UCSD-AML1 (cell line): Measurements from ENCODE around the gene SPRR1B.
"Not testable (repeated sequence)": the region's sequence is repeated elsewhere in the genome, so short reads cannot be mapped to it uniquely, and the experiment has no call there.

Source experiments
- DNase-seq: peaks from one replicate; lab custom pipeline; 2025; ENCODE audit not compliant: unreplicated experiment; lab: John Stamatoyannopoulos, UW

Gene SPRR1B

GRCh38 chr1:153030895-153031294 is at the start of gene SPRR1B:
Gene SPRR1B (plus strand): TSS chr1:153031203. CDS start chr1:153032346, 1,143 bp downstream.
- no peak for DNase-seq

GRCh38 chr1:152982076-152982475 is 48.9 kb upstream of the SPRR1B start:
- no peak for DNase-seq

GRCh38 chr1:152983234-152983633 is 47.8 kb upstream of the SPRR1B start:
- no peak for DNase-seq

- no peak for DNase-seq
These were observed 47.3 kb upstream of the SPRR1B start, which contains the start of gene SPRR1A for GRCh38 chr1:152983743-152984142. Gene SPRR1A (plus strand): TSS chr1:152984081. CDS start chr1:152985231, 1,150 bp downstream.

- DNase-seq: no peak
These were observed 44.4 kb upstream of the SPRR1B start for GRCh38 chr1:152986578-152986977.

- no peak for DNase-seq
These were observed 37.8 kb upstream of the SPRR1B start for GRCh38 chr1:152993186-152993585.

- DNase-seq: no peak
These were observed 35.2 kb upstream of the SPRR1B start for GRCh38 chr1:152995842-152996241.

- DNase-seq: no peak
These were observed 34.2 kb upstream of the SPRR1B start for GRCh38 chr1:152996633-152997400.

GRCh38 chr1:152997901-152998300 is 33.1 kb upstream of the SPRR1B start:
- DNase-seq: no peak

GRCh38 chr1:152998476-152998875 is 32.5 kb upstream of the SPRR1B start:
- DNase-seq: no peak

GRCh38 chr1:152999818-153000217 is 31.2 kb upstream of the SPRR1B start:
- no peak for DNase-seq

GRCh38 chr1:153000294-153000693 is 30.7 kb upstream of the SPRR1B start:
- no peak for DNase-seq

- DNase-seq: no peak
These were observed 29.6 kb upstream of the SPRR1B start, which contains the start of gene SPRR3 for GRCh38 chr1:153001382-153001781. Gene SPRR3 (plus strand): TSS chr1:153001749. CDS start chr1:153003021, 1,272 bp downstream.

GRCh38 chr1:153011235-153011758 is 19.7 kb upstream of the SPRR1B start:
- not testable (repeated sequence) for DNase-seq

GRCh38 chr1:153021829-153022228 is 9.2 kb upstream of the SPRR1B start:
- DNase-seq: not testable (repeated sequence)

- DNase-seq: not testable (repeated sequence)
These were observed 8.7 kb upstream of the SPRR1B start for GRCh38 chr1:153022340-153022739.

- no peak for DNase-seq
These were observed 7.9 kb upstream of the SPRR1B start for GRCh38 chr1:153023109-153023508.

GRCh38 chr1:153024413-153024812 is 6.6 kb upstream of the SPRR1B start:
- no peak for DNase-seq

- DNase-seq: no peak
These were observed 5.2 kb upstream of the SPRR1B start for GRCh38 chr1:153025797-153026196.

GRCh38 chr1:153028766-153029165 is 2.2 kb upstream of the SPRR1B start:
- no peak for DNase-seq

- DNase-seq: no peak
These were observed 1.1 kb downstream of the SPRR1B start for GRCh38 chr1:153032073-153032472.

- no peak for DNase-seq
These were observed 1.8 kb downstream of the SPRR1B start for GRCh38 chr1:153032677-153033308.
